ENCODE results near the gene RBMS1.

The RBMS1 gene

GRCh38 chr2:160474319-160474645 is 19.3 kb downstream of the RBMS1 start:
- Histone ChIP-seq H2AFZ (ENCODE audit: low read depth, low read length) (no peak overlapping the region), H3K9me3 (ENCODE audit: low read length) (no peaks in the 10 kb centered on the region), H3K36me3 (ENCODE audit: insufficient read depth, low read length) (no peaks in the 10 kb centered on the region), H3K4me3 (ENCODE audit: low read length) (no peak overlapping the region), H3K27me3 (ENCODE audit: insufficient read depth, low read length) (no peaks in the 10 kb centered on the region), H3K4me1 (ENCODE audit: insufficient read depth, low read length) (peaks cover 32% of the 10 kb centered on the region)

GRCh38 chr2:160473468-160474318 is 19.9 kb downstream of the RBMS1 start:
- Histone ChIP-seq H2AFZ (ENCODE audit: low read depth, low read length) (no peak overlapping the region), H3K9me3 (ENCODE audit: low read length) (no peaks in the 10 kb centered on the region), H3K4me1 (ENCODE audit: insufficient read depth, low read length) (peaks cover 26% of the 10 kb centered on the region), H3K4me3 (ENCODE audit: low read length) (no peak overlapping the region), H3K36me3 (ENCODE audit: insufficient read depth, low read length) (no peaks in the 10 kb centered on the region), H3K27me3 (ENCODE audit: insufficient read depth, low read length) (no peaks in the 10 kb centered on the region)

GRCh38 chr2:160472839-160473251 is 20.8 kb downstream of the RBMS1 start:
- no peak overlapping the region for H2AFZ ChIP-seq (ENCODE audit: low read depth, low read length)
- H3K36me3 ChIP-seq (ENCODE audit: insufficient read depth, low read length): no peaks in the 10 kb centered on the region
- no peaks in the 10 kb centered on the region for H3K27me3 ChIP-seq (ENCODE audit: insufficient read depth, low read length)
- peaks cover 26% of the 10 kb centered on the region for H3K4me1 ChIP-seq (ENCODE audit: insufficient read depth, low read length)
- H3K4me3 ChIP-seq (ENCODE audit: low read length): no peak overlapping the region
- H3K9me3 ChIP-seq (ENCODE audit: low read length): no peaks in the 10 kb centered on the region

DNA sequence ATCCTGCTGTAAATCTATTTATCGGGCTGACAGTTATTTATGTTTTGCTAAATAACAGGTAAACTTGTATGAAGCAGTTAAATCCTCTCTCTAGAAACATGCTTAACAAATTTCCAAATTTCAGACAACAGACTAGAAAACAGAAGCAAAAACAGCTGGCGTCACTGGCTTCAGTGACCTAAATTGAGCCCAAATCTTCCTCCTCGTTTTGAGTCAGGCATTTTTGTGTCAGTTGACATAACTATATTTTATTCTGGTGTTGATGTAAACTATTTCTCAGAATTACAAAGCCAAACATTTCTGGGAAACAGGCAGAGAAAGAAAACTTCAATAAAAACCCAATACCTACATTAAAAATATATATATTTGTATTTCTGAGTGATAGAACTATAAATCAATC is 21.7 kb downstream of the RBMS1 start:
- no peaks in the 10 kb centered on the region for H3K9me3 ChIP-seq (ENCODE audit: low read length)
- H3K4me3 ChIP-seq (ENCODE audit: low read length): no peak overlapping the region
- H3K36me3 ChIP-seq (ENCODE audit: insufficient read depth, low read length): no peaks in the 10 kb centered on the region
- H3K27me3 ChIP-seq (ENCODE audit: insufficient read depth, low read length): no peaks in the 10 kb centered on the region
- H3K4me1 ChIP-seq (ENCODE audit: insufficient read depth, low read length): peaks cover 26% of the 10 kb centered on the region
- no peak overlapping the region for H2AFZ ChIP-seq (ENCODE audit: low read depth, low read length)

- no peaks in the 10 kb centered on the region for H3K27me3 ChIP-seq (ENCODE audit: insufficient read depth, low read length)
- H3K4me1 ChIP-seq (ENCODE audit: insufficient read depth, low read length): peaks cover 19% of the 10 kb centered on the region
- H3K4me3 ChIP-seq (ENCODE audit: low read length): no peak overlapping the region
Measured at GRCh38 chr2:160469621-160470204, 23.9 kb downstream of the RBMS1 start.

DNA sequence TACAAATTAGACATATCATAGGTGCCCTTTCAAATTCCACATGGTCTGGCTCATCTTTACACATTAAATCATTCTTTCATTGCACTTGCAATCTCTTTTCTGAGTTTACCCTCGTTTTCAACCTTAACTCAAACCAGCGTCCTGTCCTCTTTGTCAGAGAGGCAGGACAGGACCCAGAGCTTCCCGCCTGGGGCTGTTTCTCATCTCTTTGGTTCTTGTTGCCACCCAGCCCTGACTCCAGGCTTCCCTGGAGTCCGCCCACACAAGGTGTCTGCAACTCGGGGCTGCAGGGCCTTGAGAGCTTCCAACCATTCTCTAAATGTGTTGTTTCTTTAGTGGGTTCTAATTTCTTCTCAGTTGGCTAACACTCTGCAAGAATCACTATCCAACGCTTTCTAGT is 24.4 kb downstream of the RBMS1 start:
- Histone ChIP-seq H3K4me1 (ENCODE audit: insufficient read depth, low read length) (peaks cover 19% of the 10 kb centered on the region), H3K4me3 (ENCODE audit: low read length) (no peak overlapping the region), H2AFZ (ENCODE audit: low read depth, low read length) (no peak overlapping the region)

More at GRCh38 chr2:160469621-160470204, 23.9 kb downstream of the RBMS1 start:
- Histone ChIP-seq H3K36me3 (ENCODE audit: insufficient read depth, low read length) (no peaks in the 10 kb centered on the region), H3K9me3 (ENCODE audit: low read length) (no peaks in the 10 kb centered on the region), H2AFZ (ENCODE audit: low read depth, low read length) (no peak overlapping the region)

GRCh38 chr2:160467086-160467485 is 26.5 kb downstream of the RBMS1 start:
- H3K9me3 ChIP-seq (ENCODE audit: low read length): no peaks in the 10 kb centered on the region
- no peak overlapping the region for H3K4me3 ChIP-seq (ENCODE audit: low read length)
- no peaks in the 10 kb centered on the region for H3K36me3 ChIP-seq (ENCODE audit: insufficient read depth, low read length)
- peaks cover 3% of the 10 kb centered on the region for H3K4me1 ChIP-seq (ENCODE audit: insufficient read depth, low read length)
- H3K27me3 ChIP-seq (ENCODE audit: insufficient read depth, low read length): no peaks in the 10 kb centered on the region
- no peak overlapping the region for H2AFZ ChIP-seq (ENCODE audit: low read depth, low read length)

More for the DNA sequence above, 24.4 kb downstream of the RBMS1 start:
- no peaks in the 10 kb centered on the region for H3K9me3 ChIP-seq (ENCODE audit: low read length)
- no peaks in the 10 kb centered on the region for H3K27me3 ChIP-seq (ENCODE audit: insufficient read depth, low read length)
- H3K36me3 ChIP-seq (ENCODE audit: insufficient read depth, low read length): no peaks in the 10 kb centered on the region

GRCh38 chr2:160465406-160465805 is 28.2 kb downstream of the RBMS1 start:
- no peaks in the 10 kb centered on the region for H3K27me3 ChIP-seq (ENCODE audit: insufficient read depth, low read length)
- no peak overlapping the region for H3K4me3 ChIP-seq (ENCODE audit: low read length)
- no peak overlapping the region for H2AFZ ChIP-seq (ENCODE audit: low read depth, low read length)
- H3K4me1 ChIP-seq (ENCODE audit: insufficient read depth, low read length): no peaks in the 10 kb centered on the region
- no peaks in the 10 kb centered on the region for H3K36me3 ChIP-seq (ENCODE audit: insufficient read depth, low read length)
- no peaks in the 10 kb centered on the region for H3K9me3 ChIP-seq (ENCODE audit: low read length)

- Histone ChIP-seq H2AFZ (ENCODE audit: low read depth, low read length) (no peak overlapping the region), H3K4me1 (ENCODE audit: insufficient read depth, low read length) (no peaks in the 10 kb centered on the region), H3K27me3 (ENCODE audit: insufficient read depth, low read length) (no peaks in the 10 kb centered on the region), H3K36me3 (ENCODE audit: insufficient read depth, low read length) (no peaks in the 10 kb centered on the region), H3K9me3 (ENCODE audit: low read length) (no peaks in the 10 kb centered on the region), H3K4me3 (ENCODE audit: low read length) (no peak overlapping the region)
Measured at GRCh38 chr2:160465002-160465401, 28.6 kb downstream of the RBMS1 start.

- Histone ChIP-seq H3K36me3 (ENCODE audit: insufficient read depth, low read length) (no peaks in the 10 kb centered on the region), H3K4me3 (ENCODE audit: low read length) (no peak overlapping the region), H3K27me3 (ENCODE audit: insufficient read depth, low read length) (no peaks in the 10 kb centered on the region), H3K9me3 (ENCODE audit: low read length) (no peaks in the 10 kb centered on the region), H3K4me1 (ENCODE audit: insufficient read depth, low read length) (no peaks in the 10 kb centered on the region), H2AFZ (ENCODE audit: low read depth, low read length) (no peak overlapping the region)
Measured at GRCh38 chr2:160464017-160464416, 29.6 kb downstream of the RBMS1 start.

DNA sequence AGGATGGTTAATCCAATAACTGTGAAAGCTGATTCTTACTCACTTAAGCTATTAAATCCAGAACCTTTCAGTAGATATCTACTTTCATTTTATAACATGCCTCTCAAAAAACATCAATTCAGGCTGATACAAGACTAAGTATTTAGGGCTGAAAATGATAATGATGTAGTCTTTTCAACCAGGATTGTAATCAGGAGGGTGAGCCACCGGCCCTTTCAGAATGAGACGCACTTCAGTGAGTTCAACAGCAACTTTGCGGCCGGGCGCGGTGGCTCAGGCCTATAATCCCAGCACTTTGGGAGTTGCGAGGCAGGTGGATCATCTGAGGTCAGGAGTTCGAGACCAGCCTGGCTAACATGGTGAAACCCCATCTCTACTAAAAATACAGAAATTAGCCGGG is 30.4 kb downstream of the RBMS1 start:
- no peaks in the 10 kb centered on the region for H3K4me1 ChIP-seq (ENCODE audit: insufficient read depth, low read length)
- H3K36me3 ChIP-seq (ENCODE audit: insufficient read depth, low read length): no peaks in the 10 kb centered on the region
- no peaks in the 10 kb centered on the region for H3K27me3 ChIP-seq (ENCODE audit: insufficient read depth, low read length)
- no peaks in the 10 kb centered on the region for H3K9me3 ChIP-seq (ENCODE audit: low read length)
- no peak overlapping the region for H2AFZ ChIP-seq (ENCODE audit: low read depth, low read length)
- no peak overlapping the region for H3K4me3 ChIP-seq (ENCODE audit: low read length)

- Histone ChIP-seq H3K4me1 (ENCODE audit: insufficient read depth, low read length) (no peaks in the 10 kb centered on the region), H3K9me3 (ENCODE audit: low read length) (no peaks in the 10 kb centered on the region), H3K36me3 (ENCODE audit: insufficient read depth, low read length) (no peaks in the 10 kb centered on the region), H2AFZ (ENCODE audit: low read depth, low read length) (no peak overlapping the region), H3K27me3 (ENCODE audit: insufficient read depth, low read length) (no peaks in the 10 kb centered on the region), H3K4me3 (ENCODE audit: low read length) (no peak overlapping the region)
Measured at GRCh38 chr2:160460333-160460731, 33.3 kb downstream of the RBMS1 start.

- H3K36me3 ChIP-seq (ENCODE audit: insufficient read depth, low read length): no peaks in the 10 kb centered on the region
- no peaks in the 10 kb centered on the region for H3K9me3 ChIP-seq (ENCODE audit: low read length)
- no peak overlapping the region for H3K4me3 ChIP-seq (ENCODE audit: low read length)
- H2AFZ ChIP-seq (ENCODE audit: low read depth, low read length): no peak overlapping the region
- no peaks in the 10 kb centered on the region for H3K27me3 ChIP-seq (ENCODE audit: insufficient read depth, low read length)
- no peaks in the 10 kb centered on the region for H3K4me1 ChIP-seq (ENCODE audit: insufficient read depth, low read length)
Measured at GRCh38 chr2:160459538-160460332, 33.9 kb downstream of the RBMS1 start.
